Stomach (tissue), 4 donors: ENCODE measurements around the gene CYB5A.
"Not testable (repeated sequence)": the region's sequence is repeated elsewhere in the genome, so short reads cannot be mapped to it uniquely, and the experiment has no call there.

Experiments used
- CTCF ChIP-seq, 7 experiments: fragments of 450-650 bp in 4 of 7; fragments of 200-600 bp in 3 of 7; sonication (generic) in 3 of 7; IDR thresholded peaks; one replicate each; pipeline ENCODE4 v1.5.1; 2016 to 2019; ENCODE audit warnings: antibody characterized with exemption in 7 of 7, control low read depth in 2 of 7, mild to moderate bottlenecking in 1 of 7
- EP300 ChIP-seq: sonication (generic); formaldehyde crosslinking; IDR thresholded peaks from one replicate; pipeline ENCODE4 v1.6.1; 2017; ENCODE audit warnings: antibody characterized with exemption
- POLR2A ChIP-seq, 4 donors: fragments of 450-650 bp; IDR thresholded peaks; one replicate each; pipeline ENCODE4 v1.6.1; 2016; ENCODE audit warnings: antibody characterized with exemption in 4 of 4, control low read depth in 2 of 4, mild to moderate bottlenecking in 1 of 4, moderate library complexity in 1 of 4
- POLR2AphosphoS5 ChIP-seq, 3 donors: sonication (generic); formaldehyde crosslinking; IDR thresholded peaks; one replicate each; pipeline ENCODE4 v1.6.1; 2016; ENCODE audit warnings: antibody characterized with exemption in 3 of 3

DNA sequence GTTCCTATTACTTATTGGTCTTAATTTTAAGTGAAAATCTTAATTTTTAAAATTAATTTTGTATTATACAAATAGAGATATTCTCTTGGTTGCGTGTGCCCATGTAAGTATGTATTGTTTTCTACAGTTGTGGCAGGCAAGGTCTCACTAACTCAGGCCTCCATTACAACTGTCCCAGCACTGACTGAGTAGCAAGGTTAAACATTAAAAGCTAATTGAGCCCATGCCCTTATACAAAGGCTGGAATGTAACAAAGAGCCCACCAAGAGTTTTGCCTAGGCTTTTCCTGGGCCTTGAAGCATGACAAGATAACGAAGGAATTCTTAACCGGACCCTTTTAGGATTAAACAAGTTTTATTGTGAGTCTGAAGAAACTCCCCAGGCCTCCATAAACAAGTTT, 35.0 kb upstream of the CYB5A start:
- not testable (repeated sequence) for TF ChIP-seq POLR2A (IDR thresholded peaks at IDR 0.05); CTCF (IDR thresholded peaks at IDR 0.05); POLR2AphosphoS5 (IDR thresholded peaks at IDR 0.05); EP300
